ENCODE results near the gene SMAGP.
A peak's percentile ranks its signal among the peaks of the same experiment; 100 is the strongest.
"Not testable (repeated sequence)": the region's sequence is repeated elsewhere in the genome, so short reads cannot be mapped to it uniquely, and the experiment has no call there.

The SMAGP gene

DNA sequence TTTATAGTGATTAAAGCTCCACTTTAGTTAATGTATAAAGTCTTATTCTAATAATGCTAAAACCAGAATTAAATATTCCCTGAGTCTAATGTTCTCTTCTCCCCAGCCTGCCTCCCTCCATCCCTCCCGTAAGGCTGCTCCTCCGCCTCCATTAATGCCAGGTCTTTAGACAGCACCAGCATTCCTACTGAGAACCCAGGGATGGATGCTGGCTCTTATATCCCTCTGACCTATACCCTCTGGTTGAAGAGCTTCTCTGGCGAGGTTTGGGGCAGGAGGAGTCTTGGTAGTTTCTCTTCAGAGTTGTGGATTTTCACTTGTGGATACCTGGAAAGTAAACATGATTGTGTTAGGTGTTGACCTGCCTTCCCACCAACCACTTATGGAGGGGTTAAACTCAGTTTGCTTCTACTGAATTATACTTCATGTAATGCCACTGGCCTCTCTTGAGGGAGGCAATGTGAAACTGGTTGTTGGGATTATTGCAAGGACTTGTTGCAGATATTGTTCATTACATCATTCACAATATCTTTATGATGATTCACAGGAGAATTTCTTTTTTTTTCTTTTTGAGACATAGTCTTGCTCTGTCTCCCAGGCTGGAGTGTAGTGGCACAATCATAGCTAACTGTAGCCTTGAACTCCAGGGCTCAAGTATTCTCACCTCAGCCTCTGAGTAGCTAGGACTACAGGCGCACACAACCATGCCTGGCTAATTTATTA lies 11.1 kb upstream of the SMAGP start:
- peak; percentile 45 for DNase-seq (ENCODE audit: low read depth, low spot score)
- CTCF ChIA-PET = interaction anchor here (0.8 kb wide), 1 partner anchor 14 kb away, joined by 3 read pairs; no protein-coding TSS in a partner anchor
- POLR2A ChIA-PET = interaction anchor here (0.5 to 0.7 kb wide), 2 partner anchors 12 to 80 kb away, joined by 3 read pairs; no protein-coding TSS in a partner anchor
- H3K4me3 ChIP-seq (ENCODE audit: low read depth, low read length) = no peak overlapping the region
- TF ChIP-seq, protein P1, sequence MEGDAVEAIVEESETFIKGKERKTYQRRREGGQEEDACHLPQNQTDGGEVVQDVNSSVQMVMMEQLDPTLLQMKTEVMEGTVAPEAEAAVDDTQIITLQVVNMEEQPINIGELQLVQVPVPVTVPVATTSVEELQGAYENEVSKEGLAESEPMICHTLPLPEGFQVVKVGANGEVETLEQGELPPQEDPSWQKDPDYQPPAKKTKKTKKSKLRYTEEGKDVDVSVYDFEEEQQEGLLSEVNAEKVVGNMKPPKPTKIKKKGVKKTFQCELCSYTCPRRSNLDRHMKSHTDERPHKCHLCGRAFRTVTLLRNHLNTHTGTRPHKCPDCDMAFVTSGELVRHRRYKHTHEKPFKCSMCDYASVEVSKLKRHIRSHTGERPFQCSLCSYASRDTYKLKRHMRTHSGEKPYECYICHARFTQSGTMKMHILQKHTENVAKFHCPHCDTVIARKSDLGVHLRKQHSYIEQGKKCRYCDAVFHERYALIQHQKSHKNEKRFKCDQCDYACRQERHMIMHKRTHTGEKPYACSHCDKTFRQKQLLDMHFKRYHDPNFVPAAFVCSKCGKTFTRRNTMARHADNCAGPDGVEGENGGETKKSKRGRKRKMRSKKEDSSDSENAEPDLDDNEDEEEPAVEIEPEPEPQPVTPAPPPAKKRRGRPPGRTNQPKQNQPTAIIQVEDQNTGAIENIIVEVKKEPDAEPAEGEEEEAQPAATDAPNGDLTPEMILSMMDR (IDR thresholded peaks at IDR 0.05; ENCODE audit: insufficient read depth, low read length, missing control alignments) = no peak

DNA sequence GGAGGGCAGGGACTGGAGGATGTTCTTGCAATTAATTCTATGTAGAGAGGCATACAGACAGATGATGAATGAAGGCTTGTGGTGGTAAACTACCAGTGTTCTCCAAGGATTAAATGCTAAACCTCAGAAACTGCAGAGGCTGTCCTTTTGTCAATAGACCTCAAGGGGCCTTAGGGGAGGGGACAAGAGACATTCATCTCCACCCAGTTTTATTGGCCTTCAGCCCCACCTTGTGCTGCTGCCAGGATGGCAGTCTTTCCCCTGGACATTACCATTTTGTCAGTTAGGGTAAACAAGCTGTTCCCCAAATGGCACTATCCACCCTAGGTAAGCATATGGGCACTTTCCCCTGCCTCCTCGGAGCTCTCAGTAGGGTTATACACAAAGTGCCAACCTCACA lies 4.9 kb upstream of the SMAGP start:
- no peak overlapping the region for H3K4me3 ChIP-seq (ENCODE audit: low read depth, low read length)
- CTCF ChIA-PET = interaction anchor here (0.8 kb wide), 1 partner anchor 66 kb away, joined by 3 read pairs; no protein-coding TSS in a partner anchor
- no peak for DNase-seq (ENCODE audit: low read depth, low spot score)
- TF ChIP-seq, protein P1 (IDR thresholded peaks at IDR 0.05; ENCODE audit: insufficient read depth, low read length, missing control alignments) = no peak
- POLR2A ChIA-PET = no interaction called here

DNA sequence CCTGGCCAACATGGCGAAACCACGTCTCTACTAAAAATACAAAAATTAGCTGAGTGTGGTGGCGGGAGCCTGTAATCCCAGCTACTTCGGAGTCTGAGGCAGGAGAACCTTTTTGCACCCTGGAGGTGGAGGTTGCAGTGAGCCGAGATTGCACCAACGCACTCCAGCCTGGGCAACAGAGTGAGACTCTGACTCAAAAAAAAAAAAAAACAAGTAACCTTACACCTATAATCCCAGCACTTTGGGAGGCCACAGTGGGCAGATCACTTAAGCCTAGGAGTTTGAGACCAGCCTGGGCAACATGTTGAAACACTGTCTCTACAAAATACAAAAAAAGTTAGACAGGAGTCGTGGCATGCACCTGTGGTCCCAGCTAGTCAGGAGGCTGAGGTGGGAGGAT lies 2.6 kb upstream of the SMAGP start:
- CTCF ChIA-PET = interaction anchor here (0.7 kb wide), 1 partner anchor 68 kb away, joined by 3 read pairs; no protein-coding TSS in a partner anchor
- DNase-seq (ENCODE audit: low read depth, low spot score); H3K4me3 ChIP-seq (ENCODE audit: low read depth, low read length); POLR2A ChIA-PET: not testable (repeated sequence)

DNA sequence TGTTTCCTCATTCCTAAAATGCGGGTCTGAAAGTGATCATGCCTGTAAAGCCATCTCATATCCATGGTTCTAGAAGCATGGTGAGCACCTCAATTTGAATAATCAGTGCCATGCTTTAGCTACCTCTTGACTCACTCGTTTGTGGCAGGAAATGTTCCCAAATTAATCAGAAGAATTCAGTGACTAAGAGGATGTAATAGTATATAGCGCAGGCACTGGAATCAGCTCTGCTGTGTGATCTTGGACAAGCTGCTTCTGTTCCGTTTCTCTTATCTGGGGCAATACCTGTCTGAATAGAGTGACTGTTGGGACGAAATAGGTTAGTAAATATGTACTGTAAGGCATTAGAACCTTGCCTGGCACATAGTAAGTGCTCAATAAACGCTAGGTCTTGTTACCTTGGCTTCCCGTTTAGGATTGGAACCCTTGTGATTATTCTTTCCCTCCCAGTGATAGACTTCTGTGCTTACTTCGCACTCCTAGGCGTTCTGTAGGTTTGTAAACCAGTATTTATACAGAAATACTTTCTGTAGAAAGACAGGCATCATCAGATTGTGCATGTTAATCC lies 820 bp upstream of the SMAGP start:
- POLR2A ChIA-PET = interaction anchor here (0.5 to 2.0 kb wide), 6 partner anchors 8 to 607 kb away, joined by 3 to 11 read pairs (median 4); partner anchors contain the start of genes CSRNP2 and DAZAP2
- DNase-seq (ENCODE audit: low read depth, low spot score) = peak; percentile 49
- H3K4me3 ChIP-seq (ENCODE audit: low read depth, low read length) = peak overlapping the region; percentile 70
- TF ChIP-seq, protein P1 (IDR thresholded peaks at IDR 0.05; ENCODE audit: insufficient read depth, low read length, missing control alignments) = no peak
- CTCF ChIA-PET = interaction anchor here (0.8 to 4.9 kb wide), 8 partner anchors 13 to 243 kb away, joined by 3 to 92 read pairs (median 4); partner anchors contain the start of gene POU6F1

DNA sequence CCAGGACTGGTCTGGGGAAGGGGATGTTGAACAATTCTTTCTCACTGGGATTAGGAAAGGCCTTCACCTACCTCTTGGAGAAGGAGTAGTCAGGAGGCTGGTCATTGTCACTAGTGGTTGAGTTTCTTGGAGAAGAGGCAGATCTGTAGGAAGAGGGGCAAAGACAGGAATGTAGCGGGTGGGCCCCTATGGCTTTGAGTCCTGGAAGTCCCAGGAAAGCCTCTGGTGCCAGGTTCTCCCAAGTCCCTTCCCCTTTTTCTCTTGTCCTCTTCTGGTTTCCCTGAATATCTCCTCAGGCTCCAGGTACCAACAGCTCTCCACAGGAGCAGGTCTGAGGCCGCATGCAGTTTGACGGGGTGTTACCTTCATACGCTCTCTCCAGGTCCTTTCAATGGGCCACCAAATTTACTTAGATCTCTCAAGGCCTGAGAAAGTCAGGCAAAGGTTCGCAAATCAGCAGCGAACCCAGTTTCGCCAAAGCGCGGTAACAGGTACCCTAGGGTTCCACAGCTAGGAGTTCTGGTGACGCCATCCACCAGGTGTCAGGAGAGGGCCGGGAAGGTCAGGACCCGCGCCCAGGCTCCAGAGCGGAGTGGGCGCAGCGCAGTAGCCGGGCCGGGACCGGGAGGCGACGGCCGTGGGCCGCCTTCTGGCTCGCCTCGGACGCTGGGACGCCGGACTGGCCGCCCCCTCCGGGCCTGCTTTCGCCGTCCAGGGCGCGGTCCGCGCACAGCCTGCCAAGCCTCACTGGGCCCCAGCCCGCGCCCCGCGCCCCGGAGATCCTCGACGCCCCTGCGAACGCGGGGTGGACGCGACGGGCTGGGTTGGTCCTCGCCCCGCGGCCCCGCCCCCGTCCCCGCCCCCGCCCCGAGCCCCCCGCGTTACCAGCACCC lies 795 bp downstream of the SMAGP start:
- H3K4me3 ChIP-seq (ENCODE audit: low read depth, low read length) = peak overlapping the region; percentile 70
- TF ChIP-seq, protein P1 (IDR thresholded peaks at IDR 0.05; ENCODE audit: insufficient read depth, low read length, missing control alignments) = peak; percentile 38
- no peak for DNase-seq (ENCODE audit: low read depth, low spot score)
- ChIA-PET POLR2A (interaction anchor here (0.5 to 2.0 kb wide), 5 partner anchors 12 to 186 kb away, joined by 3 to 11 read pairs (median 3); partner anchors contain the start of genes CSRNP2 and DAZAP2), CTCF (interaction anchor here (0.6 to 4.9 kb wide), 6 partner anchors 8 to 83 kb away, joined by 3 to 92 read pairs (median 5); no protein-coding TSS in a partner anchor)

DNA sequence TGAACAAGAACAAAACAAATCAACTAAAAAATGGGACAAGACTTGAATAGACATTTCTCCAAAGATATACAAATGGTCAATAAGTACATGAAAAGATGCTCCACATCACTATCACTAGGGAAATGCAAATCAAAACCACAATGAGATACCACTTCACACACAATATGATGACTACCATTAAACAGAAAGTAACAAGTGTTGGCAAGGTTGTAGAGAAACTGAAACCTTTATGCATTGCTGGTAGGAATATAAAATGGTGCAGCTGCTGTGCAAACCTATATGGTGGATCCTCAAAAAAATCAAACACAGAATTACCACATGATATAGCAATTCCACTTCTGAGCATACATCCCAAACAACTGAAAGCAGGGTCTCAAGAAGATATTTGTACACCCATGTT lies 5.2 kb downstream of the SMAGP start:
- no peak for DNase-seq (ENCODE audit: low read depth, low spot score)
- H3K4me3 ChIP-seq (ENCODE audit: low read depth, low read length) = no peak overlapping the region
- POLR2A ChIA-PET = no interaction called here
- CTCF ChIA-PET = no interaction called here
- TF ChIP-seq, protein P1 (IDR thresholded peaks at IDR 0.05; ENCODE audit: insufficient read depth, low read length, missing control alignments) = no peak
